Epithelial cell of umbilical artery (primary cell): Measurements from ENCODE around the gene CYP27C1. TPM values are rescaled to one million over a fixed set of nuclear protein-coding genes. Genes with fewer than 3 reads are reported as not detected.

Source experiments
- total RNA-seq: library from RNA; depleted of rRNA; stranded (reverse); fragments of >200 nt; gene quantifications from 2 replicates; pipeline ENCODE4 v1.2.3, GENCODE V29; 2014

CYP27C1 gene, protein sequence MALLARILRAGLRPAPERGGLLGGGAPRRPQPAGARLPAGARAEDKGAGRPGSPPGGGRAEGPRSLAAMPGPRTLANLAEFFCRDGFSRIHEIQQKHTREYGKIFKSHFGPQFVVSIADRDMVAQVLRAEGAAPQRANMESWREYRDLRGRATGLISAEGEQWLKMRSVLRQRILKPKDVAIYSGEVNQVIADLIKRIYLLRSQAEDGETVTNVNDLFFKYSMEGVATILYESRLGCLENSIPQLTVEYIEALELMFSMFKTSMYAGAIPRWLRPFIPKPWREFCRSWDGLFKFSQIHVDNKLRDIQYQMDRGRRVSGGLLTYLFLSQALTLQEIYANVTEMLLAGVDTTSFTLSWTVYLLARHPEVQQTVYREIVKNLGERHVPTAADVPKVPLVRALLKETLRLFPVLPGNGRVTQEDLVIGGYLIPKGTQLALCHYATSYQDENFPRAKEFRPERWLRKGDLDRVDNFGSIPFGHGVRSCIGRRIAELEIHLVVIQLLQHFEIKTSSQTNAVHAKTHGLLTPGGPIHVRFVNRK
- total RNA-seq, result not detected in 2 replicates

GRCh38 chr2:127220102-127220767 is at the start of gene CYP27C1:
Gene CYP27C1 (minus strand): TSS chr2:127220299. CDS start chr2:127220270, 29 bp downstream.

Other genes with a start within 250 kb of the CYP27C1 start
- gene BIN1, start 113.1 kb downstream of the CYP27C1 start, total RNA-seq, result 37.4 and 77.1 TPM in 2 replicates
- 45.9 and 49.0 TPM in 2 replicates for gene ERCC3, start 73.8 kb upstream of the CYP27C1 start, total RNA-seq
- gene MAP3K2, start 167.7 kb upstream of the CYP27C1 start, total RNA-seq, result 13.3 and 17.3 TPM in 2 replicates
- gene PROC, start 198.1 kb upstream of the CYP27C1 start, total RNA-seq, result not detected in 2 replicates